Kidney capillary endothelial cell (primary cell): ENCODE data around the gene FCHSD2.

Source experiments
- DNase-seq: peaks from one replicate; pipeline ENCODE4 v3.0.0-alpha.2; 2018; ENCODE audit warnings: low spot score

FCHSD2 gene

DNA sequence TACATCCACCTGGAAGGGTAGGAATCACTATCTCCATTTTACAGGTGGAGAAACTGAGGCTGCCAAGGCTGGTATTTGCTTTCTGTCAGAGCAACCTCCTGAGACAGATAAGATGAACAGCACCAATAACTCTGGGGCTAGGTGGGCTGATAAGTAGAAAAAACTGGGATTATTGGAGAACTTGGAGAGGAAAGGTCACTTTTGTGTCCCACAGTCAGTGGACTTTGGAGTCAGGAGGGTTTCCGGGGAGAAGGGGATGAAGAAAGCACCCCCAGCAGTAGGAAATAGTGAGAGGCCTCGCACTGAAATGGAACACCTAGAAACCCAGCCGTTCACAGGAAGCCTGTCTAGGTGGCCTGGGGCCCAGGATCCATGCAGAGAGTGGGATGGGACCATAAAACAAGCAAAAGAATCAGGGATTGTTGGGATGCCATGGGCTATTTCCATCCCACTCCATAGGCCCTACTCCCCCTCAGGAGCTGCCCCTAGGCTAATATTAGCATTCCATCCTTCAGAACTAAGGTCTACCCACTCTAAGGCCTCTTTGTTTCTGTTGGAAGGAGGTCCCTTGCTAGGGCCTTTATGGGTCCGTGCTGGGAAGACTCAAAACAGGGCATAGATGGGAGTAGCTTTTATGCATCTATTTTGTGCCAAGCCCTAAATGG lies 31.0 kb upstream of the FCHSD2 start:
- no peak for DNase-seq

DNA sequence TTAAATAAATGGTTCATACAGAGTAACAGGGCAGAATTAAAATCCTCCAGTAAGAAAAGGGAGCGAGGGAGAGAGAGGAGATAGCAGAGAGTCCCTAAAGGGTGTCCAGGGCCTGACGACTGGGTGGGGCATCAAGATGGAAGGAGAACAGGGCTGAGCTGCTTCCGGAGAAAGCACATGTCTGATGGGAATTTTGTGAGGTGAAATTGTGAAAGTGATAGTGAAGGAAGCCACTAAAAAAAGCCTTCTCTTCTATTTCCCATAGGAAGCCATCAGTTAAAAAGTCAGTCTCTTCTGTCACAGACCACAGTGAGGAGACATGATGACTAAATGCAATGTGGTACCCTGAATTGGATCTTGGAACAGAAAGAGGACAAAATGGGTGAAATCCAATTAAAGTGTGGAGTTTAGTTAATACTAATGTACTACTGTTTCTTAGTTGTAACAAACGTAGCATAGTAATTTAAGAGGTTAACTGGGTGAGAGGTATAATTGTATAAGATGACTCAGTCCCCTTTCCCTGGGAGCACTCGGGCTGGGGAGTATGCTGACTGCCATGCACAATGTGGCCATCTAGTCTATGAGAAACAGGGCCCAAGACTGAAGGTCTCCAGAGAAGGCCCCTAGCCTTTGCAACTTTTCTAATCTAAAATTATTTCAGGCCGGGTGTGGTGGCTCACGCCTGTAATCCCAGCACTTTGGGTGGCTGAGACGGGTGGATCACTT lies 29.5 kb upstream of the FCHSD2 start:
- peak; percentile 9 for DNase-seq

DNA sequence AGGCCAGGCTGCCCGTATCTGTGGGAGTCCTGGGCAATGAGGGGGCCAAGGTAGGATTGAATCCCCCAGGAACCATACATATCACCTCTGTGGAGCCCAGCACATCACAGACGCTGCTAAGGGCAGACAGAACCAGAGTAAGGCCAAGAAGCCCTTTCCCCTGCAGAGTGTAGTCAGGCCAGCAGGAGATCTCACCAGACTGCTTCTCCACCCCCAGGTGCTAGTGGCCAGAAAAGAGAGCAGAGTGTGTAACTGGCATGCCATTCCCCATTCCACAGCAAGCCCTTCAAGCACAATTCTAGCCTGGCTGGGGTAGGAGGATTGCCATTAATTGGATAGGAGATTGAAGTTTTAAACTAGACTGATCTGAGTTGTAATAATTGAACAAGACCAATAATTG lies 28.0 kb upstream of the FCHSD2 start:
- no peak for DNase-seq

GRCh38 chr11:73168925-73169579 lies 26.9 kb upstream of the FCHSD2 start:
- no peak for DNase-seq

DNA sequence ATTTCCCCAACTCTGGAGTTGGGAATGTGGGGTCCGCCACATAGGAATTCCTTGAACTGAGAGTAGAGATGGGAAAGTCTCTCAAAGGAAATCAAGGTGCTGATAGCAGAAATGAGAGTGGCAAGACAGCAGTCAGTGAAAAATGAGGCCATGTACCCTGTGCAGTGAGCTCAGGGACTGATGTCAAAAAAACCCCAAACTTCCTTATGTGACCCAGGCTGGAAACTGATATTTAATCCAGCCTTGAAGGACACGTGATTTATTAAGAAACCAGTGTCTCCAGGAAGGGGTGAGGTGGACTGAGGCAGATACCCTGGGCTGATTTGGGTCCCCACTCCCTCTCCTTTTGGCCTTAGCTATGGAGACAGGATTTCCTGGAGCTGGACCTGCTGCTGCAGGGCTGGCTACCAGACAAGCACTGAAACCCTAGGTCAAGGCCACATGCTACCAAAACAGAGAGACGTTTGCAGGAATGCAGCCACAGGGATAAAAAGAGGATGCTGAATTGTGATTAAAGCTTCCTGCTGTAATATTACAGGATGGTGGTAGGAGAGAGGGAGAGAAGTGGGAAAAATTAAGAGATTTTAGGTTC lies 25.3 kb upstream of the FCHSD2 start:
- no peak for DNase-seq

GRCh38 chr11:73164803-73165540 lies 22.9 kb upstream of the FCHSD2 start:
- no peak for DNase-seq

DNA sequence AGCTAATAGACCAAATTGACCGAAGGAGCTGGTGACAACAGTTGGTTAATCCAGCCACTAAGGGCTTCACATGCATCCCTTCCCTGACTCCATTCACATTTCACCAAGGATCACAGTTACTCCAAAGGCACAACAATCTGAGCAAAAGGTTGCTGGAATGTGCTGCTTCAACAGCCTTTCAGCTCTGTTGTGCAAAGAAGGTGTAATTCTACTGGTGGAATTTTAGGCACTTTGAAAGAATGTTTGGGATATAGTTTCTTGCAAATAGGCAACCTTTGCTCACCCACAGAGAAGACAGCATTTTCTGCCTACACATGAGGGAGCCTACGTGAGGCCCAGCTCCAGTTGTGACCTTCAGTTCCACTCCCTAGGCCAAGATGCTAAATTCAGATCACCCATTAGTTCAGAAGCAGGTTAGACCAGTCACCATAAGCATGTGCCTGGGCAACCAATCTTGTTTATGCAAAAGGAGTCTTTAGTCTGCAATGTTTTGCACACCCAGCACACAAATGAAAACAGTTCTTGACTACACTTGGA lies 21.6 kb upstream of the FCHSD2 start:
- DNase-seq = no peak

- peak; percentile 66 for DNase-seq
These were observed 20.1 kb upstream of the FCHSD2 start for GRCh38 chr11:73162196-73162740.

DNA sequence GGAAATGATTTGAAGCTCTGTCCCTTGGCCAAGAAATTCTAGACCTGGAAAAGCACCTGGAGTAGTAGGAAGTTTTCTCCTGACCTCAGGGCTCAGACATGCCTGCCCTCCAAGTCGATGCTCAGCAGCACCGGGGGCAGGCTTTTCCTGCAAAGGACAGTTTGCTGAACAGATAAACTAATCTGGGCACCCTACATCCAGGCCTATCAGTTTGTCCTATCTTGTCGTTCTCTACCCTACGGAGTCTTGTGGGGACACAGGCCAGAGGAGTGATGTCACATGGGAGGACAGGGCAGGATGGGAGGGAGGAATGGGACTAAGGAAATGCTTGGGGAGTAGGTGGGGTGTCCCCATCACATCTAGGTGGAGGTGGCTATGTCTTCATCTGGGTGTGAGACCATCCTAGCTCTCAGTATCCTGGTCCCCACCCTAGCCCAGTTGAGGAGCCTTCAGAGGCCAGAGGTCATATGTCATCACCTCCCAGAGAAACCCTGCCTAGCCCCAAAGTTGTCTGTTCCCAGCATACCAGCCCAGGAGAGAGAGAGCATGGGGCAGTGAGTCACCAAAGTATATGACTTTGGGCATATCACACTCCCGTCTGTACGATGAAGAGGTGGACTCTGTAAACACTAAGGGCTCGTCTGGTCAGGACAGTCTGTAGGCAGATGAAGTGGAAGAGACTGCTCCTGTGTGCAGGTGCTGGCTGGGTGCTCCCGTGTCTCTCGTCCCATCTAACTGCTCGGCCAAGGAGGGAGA lies 18.1 kb upstream of the FCHSD2 start:
- no peak for DNase-seq

- no peak for DNase-seq
These were observed 17.2 kb upstream of the FCHSD2 start for GRCh38 chr11:73159297-73159696.

DNA sequence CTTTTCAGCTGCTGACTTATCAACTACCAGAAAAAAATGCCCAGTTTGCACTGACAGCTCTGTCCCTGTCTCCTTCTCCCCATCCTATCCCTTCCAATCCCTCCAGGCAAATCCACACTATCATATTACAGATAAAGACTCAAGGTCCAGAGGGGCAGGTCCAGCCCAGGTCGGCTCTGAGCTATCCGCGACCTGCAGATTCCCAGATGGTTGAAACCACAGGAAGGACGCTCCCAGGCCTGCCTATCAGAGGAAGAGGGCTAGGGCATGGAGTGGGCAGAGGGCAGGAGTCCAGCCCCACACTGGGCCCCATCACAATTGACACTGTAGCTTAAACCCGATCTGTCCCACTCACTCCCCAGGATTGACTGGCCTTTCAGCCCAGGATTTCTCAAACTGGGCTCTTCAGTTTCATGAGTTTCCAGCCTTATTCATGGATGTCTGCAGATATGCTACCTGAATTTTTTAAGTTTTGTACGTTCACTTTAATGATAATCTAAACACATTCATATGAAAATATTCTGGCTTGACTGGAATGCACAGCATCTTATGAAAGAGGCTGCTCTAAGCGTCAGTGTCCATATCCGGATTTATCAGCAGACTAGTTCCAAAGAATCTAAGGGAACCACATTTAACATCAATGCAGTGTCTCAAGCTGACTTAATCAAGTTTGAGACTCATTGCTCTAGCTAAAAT lies 16.4 kb upstream of the FCHSD2 start:
- DNase-seq = no peak

DNA sequence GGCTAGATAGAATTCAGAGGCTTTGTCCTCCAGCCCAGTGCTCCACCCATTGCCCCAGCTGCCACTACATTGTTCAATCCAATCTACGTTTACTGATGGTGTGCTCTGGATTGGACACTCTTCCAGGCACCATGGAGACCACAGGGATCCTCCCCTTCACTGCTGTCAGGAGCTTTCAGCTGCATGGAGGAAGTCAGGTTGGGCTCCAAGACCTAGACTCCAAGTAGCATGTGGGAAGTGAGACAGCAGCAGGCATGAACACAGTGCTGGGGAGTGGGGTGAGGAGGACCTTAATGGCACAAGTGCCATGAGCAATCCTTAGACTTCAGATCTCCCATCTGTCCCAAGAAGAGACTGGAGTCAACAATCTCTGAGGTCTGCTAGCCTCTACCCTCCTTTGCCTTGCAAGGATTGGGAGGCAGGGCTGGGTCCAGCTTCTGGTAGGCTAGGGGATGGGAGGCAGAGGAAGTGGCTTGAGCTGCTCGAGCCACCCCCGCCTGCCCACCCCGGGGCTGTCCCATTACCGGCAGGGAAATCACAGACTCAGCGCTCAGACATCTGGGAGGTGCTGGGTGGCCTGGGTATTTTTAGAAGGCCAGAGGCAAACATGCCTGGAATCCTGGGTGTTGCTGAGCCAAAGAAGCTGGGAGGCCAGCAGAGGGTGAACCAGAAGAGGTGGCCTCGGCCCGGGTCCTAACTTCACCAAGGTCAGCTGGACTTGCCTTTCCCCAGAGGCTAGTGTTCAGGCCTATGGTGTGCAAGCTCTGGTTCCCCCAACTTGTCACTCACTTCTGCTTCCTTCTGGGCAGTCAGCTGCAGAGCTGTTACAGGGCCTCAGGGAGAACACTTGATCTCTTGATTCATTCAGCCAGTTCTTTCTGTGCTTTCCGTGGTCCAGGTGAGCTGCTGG lies 15.2 kb upstream of the FCHSD2 start:
- no peak for DNase-seq

DNA sequence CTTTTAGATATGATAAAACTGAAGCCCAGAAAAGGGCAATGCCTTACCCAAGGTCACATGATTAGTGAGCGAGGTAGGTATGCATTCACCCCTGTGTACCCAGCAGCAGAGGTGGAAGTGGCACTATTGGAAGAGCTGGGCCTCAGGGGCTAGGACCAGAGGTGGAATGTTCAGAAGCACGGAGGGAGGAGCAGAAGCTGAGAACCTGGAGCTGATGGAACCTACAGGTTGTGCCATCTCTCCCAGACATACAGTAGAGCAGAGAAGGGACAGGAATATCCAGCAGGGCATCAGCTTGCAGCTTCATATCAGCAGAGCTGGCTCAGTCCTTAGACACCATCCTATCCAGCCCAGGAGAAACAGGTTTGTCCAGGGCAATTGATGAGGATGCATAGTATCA lies 14.6 kb upstream of the FCHSD2 start:
- DNase-seq = no peak

GRCh38 chr11:73156114-73156513 lies 14.0 kb upstream of the FCHSD2 start:
- DNase-seq = no peak

DNA sequence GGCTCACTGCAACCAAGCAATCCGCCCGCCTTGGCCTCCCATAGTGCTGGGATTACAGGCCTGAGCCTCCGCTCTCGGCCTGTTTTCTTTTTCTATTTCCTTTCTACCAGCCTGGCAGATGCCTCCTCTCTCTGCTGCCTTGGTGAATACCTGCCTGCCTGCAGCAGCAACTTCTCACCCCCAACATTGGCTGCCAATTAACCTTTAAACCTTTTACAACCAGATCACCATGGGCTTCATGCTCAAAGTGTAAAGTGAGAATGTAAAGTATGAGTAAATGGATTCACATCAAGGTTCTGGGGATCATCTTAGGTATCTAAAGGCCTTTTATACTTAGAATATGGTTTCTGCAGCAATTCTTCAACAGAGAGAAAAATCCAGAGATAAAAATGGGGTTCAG lies 13.0 kb upstream of the FCHSD2 start:
- no peak for DNase-seq

GRCh38 chr11:73154178-73154577 lies 12.1 kb upstream of the FCHSD2 start:
- no peak for DNase-seq

DNA sequence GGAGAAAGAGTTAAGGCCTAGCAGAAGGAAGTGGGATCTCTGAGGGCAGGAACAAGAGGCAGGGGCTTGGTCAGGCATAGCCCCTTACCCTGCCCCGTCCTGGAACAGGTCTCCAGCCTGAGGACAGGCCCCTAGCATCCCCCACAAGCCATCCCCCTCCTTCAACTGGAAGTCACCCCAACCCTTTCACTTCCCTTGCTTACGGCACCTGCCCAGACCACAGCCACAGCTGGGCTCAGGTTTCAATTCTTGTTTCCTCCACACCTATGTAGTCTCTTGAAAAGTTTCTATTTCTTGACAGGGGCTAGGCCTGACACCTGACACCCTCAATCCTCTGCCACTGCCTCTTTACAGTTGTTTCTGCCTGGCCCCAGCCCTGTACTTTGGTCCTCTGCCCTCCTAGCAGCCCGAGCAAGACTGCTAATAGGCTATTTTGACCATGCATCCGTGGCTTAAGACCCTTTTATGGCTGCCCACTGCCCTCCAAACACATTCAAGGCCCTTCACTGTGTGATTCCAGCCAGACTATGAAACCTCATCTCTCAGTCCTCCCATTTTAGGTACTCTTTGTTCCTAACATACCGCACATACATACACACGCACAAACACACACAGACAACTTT lies 10.9 kb upstream of the FCHSD2 start:
- DNase-seq = no peak

DNA sequence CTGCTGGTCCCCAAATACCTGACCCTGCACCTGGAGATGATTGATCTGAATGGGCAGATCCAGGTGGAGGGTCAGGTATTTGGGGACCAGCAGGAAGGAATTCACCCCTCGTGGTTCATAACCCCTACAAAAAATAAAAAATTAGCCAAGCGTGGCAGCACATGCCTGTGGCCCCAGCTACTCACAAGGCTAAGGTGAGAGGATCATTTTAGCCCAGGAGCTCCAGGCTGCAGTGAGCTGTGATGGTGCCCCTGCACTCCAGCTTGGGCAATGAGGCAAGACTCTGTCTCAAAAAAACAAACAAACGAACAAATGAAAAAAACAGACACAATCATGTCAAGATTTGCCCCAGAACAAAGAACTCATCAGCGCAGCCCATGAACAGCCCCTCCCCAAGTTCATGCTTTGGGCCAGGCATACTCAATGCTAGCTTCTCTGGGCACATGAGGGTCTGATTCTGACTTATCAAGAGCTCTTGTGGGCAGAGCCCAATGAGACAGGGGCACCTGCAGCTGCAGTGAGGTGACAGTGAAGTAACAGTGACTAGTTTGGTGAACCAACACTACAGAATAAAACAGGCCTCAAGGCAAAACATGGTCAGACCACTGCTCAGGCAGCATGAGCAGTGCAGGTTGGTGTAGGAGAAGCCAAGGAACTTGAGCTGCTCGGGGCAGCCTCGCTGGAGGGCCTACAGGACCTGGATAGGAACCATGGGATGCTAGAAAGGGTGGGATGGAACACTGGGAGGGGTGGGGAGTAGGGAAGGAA lies 10.2 kb upstream of the FCHSD2 start:
- no peak for DNase-seq
